ENCODE measurements around the gene SPOCK1.

SPOCK1 gene

GRCh38 chr5:137142764-137143605 lies 356.1 kb downstream of the SPOCK1 start:
- DNase-seq (ENCODE audit: low read depth in 2 of 2) = peak; percentile 87 to 90
- TF ChIP-seq CTCF (IDR thresholded peaks at IDR 0.05; ENCODE audit: low read depth, low read length) = no peak
- no peak overlapping the region for H3K4me3 ChIP-seq (replicated peaks in 1 of 2; ENCODE audit: low read depth in 2 of 2, low read length in 2 of 2)

- no peak for DNase-seq (ENCODE audit: low read depth in 2 of 2)
- no peak overlapping the region for H3K4me3 ChIP-seq (replicated peaks in 1 of 2; ENCODE audit: low read depth in 2 of 2, low read length in 2 of 2)
- TF ChIP-seq CTCF (IDR thresholded peaks at IDR 0.05; ENCODE audit: low read depth, low read length) = no peak
Measured at GRCh38 chr5:137142346-137142745, 356.8 kb downstream of the SPOCK1 start.

- H3K4me3 ChIP-seq (replicated peaks in 1 of 2; ENCODE audit: low read depth in 2 of 2, low read length in 2 of 2) = no peak overlapping the region
- peak; percentile 66 to 68 for DNase-seq (ENCODE audit: low read depth in 2 of 2)
- TF ChIP-seq CTCF (IDR thresholded peaks at IDR 0.05; ENCODE audit: low read depth, low read length) = no peak
Measured at GRCh38 chr5:137141779-137142178, 357.3 kb downstream of the SPOCK1 start.

- DNase-seq (ENCODE audit: low read depth in 2 of 2) = peak; percentile 14 to 62
- TF ChIP-seq CTCF (IDR thresholded peaks at IDR 0.05; ENCODE audit: low read depth, low read length) = no peak
- no peak overlapping the region for H3K4me3 ChIP-seq (replicated peaks in 1 of 2; ENCODE audit: low read depth in 2 of 2, low read length in 2 of 2)
Measured at GRCh38 chr5:137136991-137137632, 362.0 kb downstream of the SPOCK1 start.

DNA sequence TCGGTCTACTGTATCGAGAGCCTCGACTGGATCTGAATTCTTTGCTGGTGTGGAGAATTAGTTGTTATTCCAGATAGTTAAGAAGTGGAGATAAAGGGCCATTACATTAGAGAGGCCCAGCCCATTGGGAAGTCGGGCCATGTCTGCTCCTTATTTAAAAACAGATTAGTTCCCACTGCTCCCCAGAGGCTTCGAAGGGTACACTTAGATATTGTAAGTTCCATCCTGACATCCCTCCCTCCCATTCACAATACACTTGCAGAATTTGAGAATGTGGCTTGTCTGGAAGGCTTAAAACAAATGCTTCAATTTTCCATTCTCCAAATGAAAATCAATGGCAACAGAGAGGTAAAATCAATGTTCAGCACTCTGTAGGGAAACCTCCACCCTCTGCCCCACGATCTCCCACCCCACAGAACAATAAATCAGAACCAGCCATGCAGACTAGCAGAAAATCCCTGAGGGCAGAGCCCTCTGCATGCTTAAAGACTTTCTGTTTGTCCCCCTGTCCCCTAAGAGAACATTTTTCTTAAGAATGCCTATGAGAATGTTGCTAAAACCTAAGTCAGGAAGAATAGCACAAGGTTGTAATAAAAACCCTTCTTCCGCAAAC lies 364.1 kb downstream of the SPOCK1 start:
- H3K4me3 ChIP-seq (replicated peaks in 1 of 2; ENCODE audit: low read depth in 2 of 2, low read length in 2 of 2) = no peak overlapping the region
- TF ChIP-seq CTCF (IDR thresholded peaks at IDR 0.05; ENCODE audit: low read depth, low read length) = no peak
- DNase-seq (ENCODE audit: low read depth in 2 of 2) = no peak

DNA sequence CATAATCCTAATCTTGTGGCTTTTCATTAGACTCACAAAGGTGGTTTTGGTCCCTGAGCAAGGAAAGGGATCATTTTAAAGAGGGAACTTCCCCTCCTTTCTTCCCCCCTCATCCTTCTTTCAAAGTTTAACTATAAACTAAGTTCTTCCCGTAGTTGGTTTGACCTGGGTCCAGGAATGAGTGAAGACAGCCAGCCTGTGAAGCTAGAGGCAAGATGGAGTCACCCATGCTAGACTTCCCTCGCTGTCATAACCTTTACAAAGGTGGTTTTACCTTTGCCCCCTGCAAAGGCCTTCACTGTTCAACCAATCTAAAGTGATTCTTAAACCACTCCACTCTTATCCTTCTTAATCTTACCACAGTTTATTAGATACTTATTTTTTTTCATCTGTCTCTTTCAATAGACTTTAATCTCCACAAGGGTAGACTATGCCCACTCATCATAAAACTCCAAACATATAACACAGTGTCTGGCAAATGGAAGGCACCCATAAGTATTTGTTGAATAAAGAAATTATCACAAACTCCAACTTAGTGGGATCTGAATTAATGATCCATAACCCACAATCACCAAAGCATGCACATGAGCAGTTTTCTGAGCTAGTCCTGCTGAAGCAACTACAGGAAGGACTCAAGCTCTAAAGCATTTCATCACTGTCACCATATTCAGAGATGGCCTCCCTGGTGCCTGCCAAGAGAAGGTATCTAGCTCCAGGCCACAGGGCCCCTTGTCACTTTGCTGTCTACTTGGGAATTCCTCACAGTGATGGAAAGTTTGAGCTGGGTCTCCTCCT lies 369.0 kb downstream of the SPOCK1 start:
- DNase-seq (ENCODE audit: low read depth in 2 of 2) = no peak
- no peak overlapping the region for H3K4me3 ChIP-seq (replicated peaks in 1 of 2; ENCODE audit: low read depth in 2 of 2, low read length in 2 of 2)
- TF ChIP-seq CTCF (IDR thresholded peaks at IDR 0.05; ENCODE audit: low read depth, low read length) = no peak

Measured in cardiac fibroblast (primary cell).